Measurements from ENCODE around the gene CRHBP. TPM values are rescaled to one million over a fixed set of nuclear protein-coding genes. Genes with fewer than 3 reads are reported as not detected.
"Not testable (repeated sequence)": the region's sequence is repeated elsewhere in the genome, so short reads cannot be mapped to it uniquely, and the experiment has no call there.

The CRHBP gene, protein sequence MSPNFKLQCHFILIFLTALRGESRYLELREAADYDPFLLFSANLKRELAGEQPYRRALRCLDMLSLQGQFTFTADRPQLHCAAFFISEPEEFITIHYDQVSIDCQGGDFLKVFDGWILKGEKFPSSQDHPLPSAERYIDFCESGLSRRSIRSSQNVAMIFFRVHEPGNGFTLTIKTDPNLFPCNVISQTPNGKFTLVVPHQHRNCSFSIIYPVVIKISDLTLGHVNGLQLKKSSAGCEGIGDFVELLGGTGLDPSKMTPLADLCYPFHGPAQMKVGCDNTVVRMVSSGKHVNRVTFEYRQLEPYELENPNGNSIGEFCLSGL
- polyA plus RNA-seq (2013, experiment 1 of 2), result 0.24 TPM
- 0.21 TPM for polyA plus RNA-seq (2013, experiment 2 of 2)

GRCh38 chr5:76952795-76953536 lies at the start of gene CRHBP:
Gene CRHBP (plus strand): TSS chr5:76953045. CDS start chr5:76953135, 90 bp downstream.
- peak within 1 kb of the TSS; percentile 50 for H3K4me3 ChIP-seq (ENCODE audit: low read length)
- no peak within 1 kb of the TSS for H2AK5ac ChIP-seq (ENCODE audit: low read length)
- H4K8ac ChIP-seq (ENCODE audit: low read depth, low read length), result no peak within 1 kb of the TSS
- H2BK15ac ChIP-seq (replicated peaks; ENCODE audit: low read depth), result no peak within 1 kb of the TSS
- H2BK5ac ChIP-seq (ENCODE audit: low read length), result no peak within 1 kb of the TSS
- no peak within 1 kb of the TSS for H3K27ac ChIP-seq (ENCODE audit: low read depth, low read length)
- peak; percentile 60 for DNase-seq
- H2BK120ac ChIP-seq (ENCODE audit: low read depth, low read length), result no peak within 1 kb of the TSS
- no CpG with 5 or more reads among the region's 23 CpGs for WGBS (ENCODE audit: extremely low coverage, insufficient coverage, low lambda C conversion rate)
- H3K4me1 ChIP-seq (ENCODE audit: control insufficient read depth, low read depth, low read length), result no peaks in the 10 kb centered on the region
- H3K56ac ChIP-seq (ENCODE audit: low read length), result peak within 1 kb of the TSS; percentile 88
- H3K27me3 ChIP-seq (ENCODE audit: insufficient read depth, low read length, poor library complexity), result peaks cover 13% of the 10 kb centered on the region
- H3K9ac ChIP-seq (ENCODE audit: low read length), result peak within 1 kb of the TSS; percentile 79
- no peaks in the 10 kb centered on the region for H3K79me2 ChIP-seq (ENCODE audit: control insufficient read depth, insufficient read depth, low read length)
- H3K79me1 ChIP-seq (ENCODE audit: low read length), result no peaks in the 10 kb centered on the region
- peak within 1 kb of the TSS; percentile 88 for H3K4me2 ChIP-seq (ENCODE audit: low read length)
- peak within 1 kb of the TSS; percentile 29 for H3K23ac ChIP-seq (ENCODE audit: low read length)
- no peak within 1 kb of the TSS for H4K5ac ChIP-seq (ENCODE audit: low read length)
- no peak within 1 kb of the TSS for H3K4ac ChIP-seq (ENCODE audit: low read depth, low read length)
- no peak within 1 kb of the TSS for H3K18ac ChIP-seq (ENCODE audit: low read length)
- H3K36me3 ChIP-seq (ENCODE audit: control insufficient read depth, insufficient read depth, low read length), result no peaks in the 10 kb centered on the region

DNA sequence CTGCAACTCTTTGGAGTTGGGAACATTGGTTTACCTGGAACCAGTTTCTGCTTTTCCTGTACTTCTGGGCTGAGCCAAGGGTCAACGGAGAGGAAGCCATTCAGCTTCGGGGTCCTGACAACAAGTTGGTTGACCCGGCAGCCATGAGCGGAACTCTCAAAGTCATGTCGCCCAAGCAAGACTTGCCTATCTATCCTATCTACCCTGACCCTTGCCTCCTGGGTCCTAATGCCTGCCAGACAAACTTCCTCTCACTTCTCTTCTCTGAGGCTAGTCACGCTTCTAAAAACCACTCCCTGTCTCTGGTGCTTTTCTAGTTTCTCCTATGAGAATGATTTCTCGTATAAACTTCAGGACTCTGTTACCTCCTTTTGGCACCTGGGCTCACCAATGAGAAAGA lies 44.7 kb upstream of the CRHBP start:
- Histone ChIP-seq H4K5ac (ENCODE audit: low read length) (no peak overlapping the region), H3K4me1 (ENCODE audit: control insufficient read depth, low read depth, low read length) (no peaks in the 10 kb centered on the region), H3K79me1 (ENCODE audit: low read length) (no peaks in the 10 kb centered on the region), H2BK5ac (ENCODE audit: low read length) (no peak overlapping the region), H2BK120ac (ENCODE audit: low read depth, low read length) (no peak overlapping the region), H3K27me3 (ENCODE audit: insufficient read depth, low read length, poor library complexity) (no peaks in the 10 kb centered on the region), H3K4ac (ENCODE audit: low read depth, low read length) (peak overlapping the region; percentile 24), H3K27ac (ENCODE audit: low read depth, low read length) (peak overlapping the region; percentile 19), H3K56ac (ENCODE audit: low read length) (peak overlapping the region; percentile 3), H2AK5ac (ENCODE audit: low read length) (no peak overlapping the region), H3K4me3 (ENCODE audit: low read length) (no peak overlapping the region), H4K8ac (ENCODE audit: low read depth, low read length) (no peak overlapping the region), H3K18ac (ENCODE audit: low read length) (no peak overlapping the region), H3K36me3 (ENCODE audit: control insufficient read depth, insufficient read depth, low read length) (no peaks in the 10 kb centered on the region), H3K23ac (ENCODE audit: low read length) (no peak overlapping the region), H3K9ac (ENCODE audit: low read length) (no peak overlapping the region), H3K79me2 (ENCODE audit: control insufficient read depth, insufficient read depth, low read length) (no peaks in the 10 kb centered on the region), H3K4me2 (ENCODE audit: low read length) (no peak overlapping the region), H2BK15ac (replicated peaks; ENCODE audit: low read depth) (no peak overlapping the region)
- WGBS (ENCODE audit: extremely low coverage, insufficient coverage, low lambda C conversion rate), result no CpG with 5 or more reads among the region's 7 CpGs
- no peak for DNase-seq

- not testable (repeated sequence) for H3K23ac ChIP-seq (ENCODE audit: low read length); H3K4me2 ChIP-seq (ENCODE audit: low read length); H3K9ac ChIP-seq (ENCODE audit: low read length); H3K27me3 ChIP-seq (ENCODE audit: insufficient read depth, low read length, poor library complexity); H3K4ac ChIP-seq (ENCODE audit: low read depth, low read length); H4K5ac ChIP-seq (ENCODE audit: low read length); H2BK120ac ChIP-seq (ENCODE audit: low read depth, low read length); DNase-seq; H4K8ac ChIP-seq (ENCODE audit: low read depth, low read length); H2BK5ac ChIP-seq (ENCODE audit: low read length); H3K79me2 ChIP-seq (ENCODE audit: control insufficient read depth, insufficient read depth, low read length); H3K4me3 ChIP-seq (ENCODE audit: low read length); H3K4me1 ChIP-seq (ENCODE audit: control insufficient read depth, low read depth, low read length); H3K79me1 ChIP-seq (ENCODE audit: low read length); H2AK5ac ChIP-seq (ENCODE audit: low read length); H2BK15ac ChIP-seq (replicated peaks; ENCODE audit: low read depth); H3K36me3 ChIP-seq (ENCODE audit: control insufficient read depth, insufficient read depth, low read length)
- no CpG with 5 or more reads among the region's 9 CpGs for WGBS (ENCODE audit: extremely low coverage, insufficient coverage, low lambda C conversion rate)
- H3K18ac ChIP-seq (ENCODE audit: low read length), result peak overlapping the region; percentile 7
- peak overlapping the region; percentile 22 for H3K27ac ChIP-seq (ENCODE audit: low read depth, low read length)
- peak overlapping the region; percentile 34 for H3K56ac ChIP-seq (ENCODE audit: low read length)
Observed at GRCh38 chr5:76910344-76910933, 42.4 kb upstream of the CRHBP start.

DNA sequence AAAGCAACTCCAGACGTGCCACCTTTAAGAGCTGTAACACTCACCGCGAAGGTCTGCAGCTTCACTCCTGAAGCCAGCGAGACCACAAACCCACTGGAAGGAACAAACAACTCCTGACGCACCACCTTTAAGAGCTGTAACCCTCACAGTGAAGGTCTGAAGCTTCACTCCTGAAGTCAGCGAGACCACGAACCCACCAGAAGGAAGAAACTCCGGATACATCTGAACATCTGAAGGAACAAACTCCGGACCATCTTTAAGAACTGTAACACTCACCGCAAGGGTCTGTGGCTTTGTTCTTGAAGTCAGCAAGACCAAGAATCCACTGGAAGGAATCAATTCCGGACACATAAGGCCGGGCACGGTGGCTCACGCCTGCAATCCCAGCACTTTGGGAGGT lies 38.2 kb upstream of the CRHBP start:
- H3K27me3 ChIP-seq (ENCODE audit: insufficient read depth, low read length, poor library complexity); H3K9ac ChIP-seq (ENCODE audit: low read length); H3K79me2 ChIP-seq (ENCODE audit: control insufficient read depth, insufficient read depth, low read length); H2BK15ac ChIP-seq (replicated peaks; ENCODE audit: low read depth); H3K4me1 ChIP-seq (ENCODE audit: control insufficient read depth, low read depth, low read length); H2BK5ac ChIP-seq (ENCODE audit: low read length); H3K27ac ChIP-seq (ENCODE audit: low read depth, low read length); H3K4me2 ChIP-seq (ENCODE audit: low read length); H3K23ac ChIP-seq (ENCODE audit: low read length); H4K8ac ChIP-seq (ENCODE audit: low read depth, low read length); H3K4ac ChIP-seq (ENCODE audit: low read depth, low read length); H3K79me1 ChIP-seq (ENCODE audit: low read length); H4K5ac ChIP-seq (ENCODE audit: low read length); H3K18ac ChIP-seq (ENCODE audit: low read length); DNase-seq; H2AK5ac ChIP-seq (ENCODE audit: low read length); H3K56ac ChIP-seq (ENCODE audit: low read length); H2BK120ac ChIP-seq (ENCODE audit: low read depth, low read length); H3K4me3 ChIP-seq (ENCODE audit: low read length); H3K36me3 ChIP-seq (ENCODE audit: control insufficient read depth, insufficient read depth, low read length): not testable (repeated sequence)
- no CpG with 5 or more reads among the region's 14 CpGs for WGBS (ENCODE audit: extremely low coverage, insufficient coverage, low lambda C conversion rate)

- Histone ChIP-seq H2BK120ac (ENCODE audit: low read depth, low read length) (no peak overlapping the region), H2BK15ac (replicated peaks; ENCODE audit: low read depth) (no peak overlapping the region), H3K4me2 (ENCODE audit: low read length) (no peak overlapping the region), H4K5ac (ENCODE audit: low read length) (no peak overlapping the region), H3K18ac (ENCODE audit: low read length) (no peak overlapping the region), H3K27me3 (ENCODE audit: insufficient read depth, low read length, poor library complexity) (no peaks in the 10 kb centered on the region), H4K8ac (ENCODE audit: low read depth, low read length) (no peak overlapping the region), H3K4me1 (ENCODE audit: control insufficient read depth, low read depth, low read length) (no peaks in the 10 kb centered on the region), H3K9ac (ENCODE audit: low read length) (no peak overlapping the region), H3K4me3 (ENCODE audit: low read length) (no peak overlapping the region), H3K23ac (ENCODE audit: low read length) (no peak overlapping the region), H2AK5ac (ENCODE audit: low read length) (no peak overlapping the region), H3K36me3 (ENCODE audit: control insufficient read depth, insufficient read depth, low read length) (no peaks in the 10 kb centered on the region), H3K56ac (ENCODE audit: low read length) (no peak overlapping the region), H2BK5ac (ENCODE audit: low read length) (no peak overlapping the region), H3K79me1 (ENCODE audit: low read length) (no peaks in the 10 kb centered on the region), H3K4ac (ENCODE audit: low read depth, low read length) (no peak overlapping the region), H3K79me2 (ENCODE audit: control insufficient read depth, insufficient read depth, low read length) (no peaks in the 10 kb centered on the region), H3K27ac (ENCODE audit: low read depth, low read length) (no peak overlapping the region)
- no CpG with 5 or more reads among the region's 3 CpGs for WGBS (ENCODE audit: extremely low coverage, insufficient coverage, low lambda C conversion rate)
- DNase-seq, result no peak
Observed at GRCh38 chr5:76918539-76918938, 34.3 kb upstream of the CRHBP start.

Measured in mesendoderm (in vitro differentiated cells).